Measurements from ENCODE around the gene HNRNPC. TPM values are rescaled to one million over a fixed set of nuclear protein-coding genes. Genes with fewer than 3 reads are reported as not detected.
"Not testable (repeated sequence)": the region's sequence is repeated elsewhere in the genome, so short reads cannot be mapped to it uniquely, and the experiment has no call there.

HNRNPC gene
- total RNA-seq, 1 donor from 2014 or later = 267 TPM

GRCh38 chr14:21225164-21225563 lies 44.1 kb downstream of the HNRNPC start:
- intact Hi-C loops (cut with micrococcal nuclease); ATAC-seq: not testable (repeated sequence)

GRCh38 chr14:21220874-21221477 lies 48.3 kb downstream of the HNRNPC start:
- no peak for ATAC-seq
- intact Hi-C loops (cut with micrococcal nuclease) = no loop called here
- DNase-seq = no peak

More at GRCh38 chr14:21225164-21225563, 44.1 kb downstream of the HNRNPC start:
- not testable (repeated sequence) for DNase-seq

- ATAC-seq = no peak
- no peak for DNase-seq
- intact Hi-C loops (cut with micrococcal nuclease) = loop anchor here (10.0 kb wide), 1 partner anchor 45 kb away; the partner anchor contains the start of gene HNRNPC
These were observed 49.6 kb downstream of the HNRNPC start for GRCh38 chr14:21219561-21220111.

- intact Hi-C loops (cut with micrococcal nuclease) = loop anchor here (10.0 kb wide), 1 partner anchor 46 kb away; the partner anchor contains the start of gene HNRNPC
- ATAC-seq (no peak), DNase-seq (no peak)
These were observed 50.1 kb downstream of the HNRNPC start for GRCh38 chr14:21219120-21219519.

GRCh38 chr14:21215879-21216251 lies 53.4 kb downstream of the HNRNPC start:
- DNase-seq (no peak), ATAC-seq (no peak)
- intact Hi-C loops (cut with micrococcal nuclease) = loop anchor here (10.0 kb wide), 1 partner anchor 49 kb away; the partner anchor contains the start of gene HNRNPC

GRCh38 chr14:21215130-21215878 lies 53.9 kb downstream of the HNRNPC start:
- DNase-seq = no peak
- no peak for ATAC-seq
- intact Hi-C loops (cut with micrococcal nuclease) = loop anchor here (10.0 kb wide), 1 partner anchor 49 kb away; the partner anchor contains the start of gene HNRNPC

- DNase-seq (no peak), ATAC-seq (no peak)
- intact Hi-C loops (cut with micrococcal nuclease) = loop anchor here (10.0 kb wide), 1 partner anchor 51 kb away; the partner anchor contains the start of gene HNRNPC
These were observed 55.6 kb downstream of the HNRNPC start for GRCh38 chr14:21213652-21214051.

- DNase-seq, ATAC-seq: not testable (repeated sequence)
These were observed 56.4 kb downstream of the HNRNPC start for GRCh38 chr14:21212824-21213223.

GRCh38 chr14:21211509-21211908 lies 57.7 kb downstream of the HNRNPC start:
- intact Hi-C loops (cut with micrococcal nuclease) = loop anchor here (10.0 kb wide), 1 partner anchor 53 kb away; the partner anchor contains the start of gene HNRNPC
- ATAC-seq (no peak), DNase-seq (no peak)

More at GRCh38 chr14:21212824-21213223, 56.4 kb downstream of the HNRNPC start:
- intact Hi-C loops (cut with micrococcal nuclease) = loop anchor here (10.0 kb wide), 1 partner anchor 52 kb away; the partner anchor contains the start of gene HNRNPC

- ATAC-seq = no peak
- intact Hi-C loops (cut with micrococcal nuclease) = loop anchor here (10.0 kb wide), 1 partner anchor 55 kb away; the partner anchor contains the start of gene HNRNPC
- DNase-seq = no peak
These were observed 59.2 kb downstream of the HNRNPC start for GRCh38 chr14:21210023-21210422.

- no peak for ATAC-seq
- intact Hi-C loops (cut with micrococcal nuclease) = no loop called here
- no peak for DNase-seq
These were observed 60.1 kb downstream of the HNRNPC start for GRCh38 chr14:21209185-21209584.

- no peak for DNase-seq
- intact Hi-C loops (cut with micrococcal nuclease) = no loop called here
- ATAC-seq = no peak
These were observed 60.7 kb downstream of the HNRNPC start for GRCh38 chr14:21208554-21208953.

- DNase-seq (no peak), ATAC-seq (no peak)
- intact Hi-C loops (cut with micrococcal nuclease) = no loop called here
These were observed 62.2 kb downstream of the HNRNPC start for GRCh38 chr14:21206753-21207684.

GRCh38 chr14:21205678-21206581 lies 63.3 kb downstream of the HNRNPC start:
- intact Hi-C loops (cut with micrococcal nuclease) = no loop called here
- ATAC-seq (no peak), DNase-seq (no peak)

- intact Hi-C loops (cut with micrococcal nuclease) = no loop called here
- DNase-seq (no peak), ATAC-seq (peak; percentile 22)
These were observed 64.1 kb downstream of the HNRNPC start for GRCh38 chr14:21205026-21205677.

GRCh38 chr14:21204167-21205025 lies 64.8 kb downstream of the HNRNPC start:
- no peak for ATAC-seq
- intact Hi-C loops (cut with micrococcal nuclease) = no loop called here
- DNase-seq = no peak
